HCT116 (cell line): Measurements from ENCODE around the gene SH3PXD2A. TPM values are rescaled to one million over a fixed set of nuclear protein-coding genes. Genes with fewer than 3 reads are reported as not detected.

Experiments
- ATAC-seq: fragments of 200-7000 bp; cut with Tn5 transposase; 2 replicates; pipeline ENCODE4 v1.9.1; 2020; ENCODE audit warnings: mild to moderate bottlenecking, moderate library complexity
- BruUV-seq: library from RNA; stranded (reverse); fragments of 400-500 nt; replicated peaks from 2 replicates; lab custom pipeline; 2021; lab: Mats Ljungman, UMichigan
- CTCF ChIA-PET: fragments of 300-600 bp; sonication (Branson Sonifier 250); formaldehyde crosslinking; loops from one replicate; lab custom pipeline; 2021; ENCODE audit warnings: antibody characterized with exemption; lab: Charles Lee
- POLR2A ChIA-PET: fragments of 300-600, 350-600 bp; sonication (Branson Sonifier 250); formaldehyde crosslinking; loops from one replicate; lab custom pipeline; 2021; ENCODE audit warnings: antibody characterized with exemption; lab: Charles Lee
- RAD21 ChIA-PET, 2 experiments: fragments of 300-600 bp; sonication (Branson Sonifier 250); formaldehyde crosslinking; loops; one replicate each; lab custom pipeline; 2023; ENCODE audit warnings: low total read pairs in 2 of 2; ENCODE audit not compliant: uncharacterized antibody in 2 of 2, unreplicated experiment in 2 of 2, low non-redundant PET in 1 of 2; lab: Charles Lee
- DNase-seq: peaks from one replicate; pipeline ENCODE4 v3.0.0-alpha.2; 2010; ENCODE audit warnings: low read depth, low spot score
- H2AFZ ChIP-seq: fragments of 200-600 bp; shearing (Covaris generic), sonication (generic); 2 replicates; pipeline ENCODE4 v1.6.1; 2017; ENCODE audit warnings: low read depth, mixed run types, mixed read lengths, antibody characterized with exemption, low read length; ENCODE audit not compliant: poor library complexity, severe bottlenecking
- H3K27ac ChIP-seq: 2 replicates; pipeline ENCODE4 v1.5.1; 2012; ENCODE audit warnings: low read depth, low read length
- H3K27me3 ChIP-seq: fragments of 200-600 bp; sonication (generic); 2 replicates; pipeline ENCODE4 v1.6.1; 2016; ENCODE audit warnings: mixed run types, low read length, mixed read lengths; ENCODE audit not compliant: insufficient read depth
- H3K36me3 ChIP-seq, 2 experiments: fragments of 200-500 bp in 1 of 2; fragments of 200-600 bp in 1 of 2; sonication (Bioruptor generic) in 1 of 2; sonication (generic) in 1 of 2; 2 replicates each; pipeline versions ENCODE4 v1.5.1 to v1.6.1; 2014 to 2016; ENCODE audit warnings: low read length in 2 of 2, inconsistent platforms in 1 of 2, mixed read lengths in 1 of 2, mixed run types in 1 of 2; ENCODE audit not compliant: insufficient read depth in 2 of 2, control insufficient read depth in 1 of 2
- H3K4me1 ChIP-seq, 2 experiments: fragments of 200-600 bp in 1 of 2; sonication (generic) in 1 of 2; 2 replicates each; pipeline versions ENCODE4 v1.5.1 to v1.6.1; 2012 to 2017; ENCODE audit warnings: low read length in 2 of 2, inconsistent platforms in 1 of 2, mild to moderate bottlenecking in 1 of 2, mixed read lengths in 1 of 2, mixed run types in 1 of 2, moderate library complexity in 1 of 2; ENCODE audit not compliant: insufficient read depth in 2 of 2, control insufficient read depth in 1 of 2
- H3K4me2 ChIP-seq: fragments of 200-600 bp; sonication (generic); 2 replicates; pipeline ENCODE4 v1.6.1; 2017; ENCODE audit warnings: mixed run types, low read length, mixed read lengths
- H3K4me3 ChIP-seq, 2 experiments: fragments of 200-600 bp in 1 of 2; sonication (generic) in 1 of 2; replicated peaks in 1 of 2; 2 replicates each; pipeline ENCODE4 v1.5.1; 2011 to 2016; ENCODE audit warnings: low read length in 2 of 2, control low read depth in 1 of 2, low read depth in 1 of 2, mild to moderate bottlenecking in 1 of 2, mixed read lengths in 1 of 2, mixed run types in 1 of 2
- H3K79me2 ChIP-seq: fragments of 200-600 bp; sonication (generic); 2 replicates; pipeline ENCODE4 v1.6.1; 2017; ENCODE audit warnings: mild to moderate bottlenecking, mixed run types, low read length, moderate library complexity, mixed read lengths; ENCODE audit not compliant: insufficient read depth
- H3K9ac ChIP-seq: fragments of 200-600 bp; sonication (generic); 2 replicates; pipeline ENCODE4 v1.6.1; 2016; ENCODE audit warnings: low read length, mixed read lengths
- H3K9me2 ChIP-seq: fragments of 200-600 bp; sonication (generic), shearing (Covaris generic); 2 replicates; pipeline ENCODE4 v1.6.1; 2017; ENCODE audit warnings: mixed run types, mild to moderate bottlenecking, moderate library complexity; ENCODE audit not compliant: insufficient read depth
- H3K9me3 ChIP-seq, 2 experiments: fragments of 200-500 bp in 1 of 2; fragments of 200-600 bp in 1 of 2; sonication (Bioruptor generic) in 1 of 2; sonication (generic) in 1 of 2; 2 replicates each; pipeline ENCODE4 v1.6.1; 2014 to 2017; ENCODE audit warnings: low read length in 2 of 2, mixed read lengths in 2 of 2, inconsistent platforms in 1 of 2, low read depth in 1 of 2, mild to moderate bottlenecking in 1 of 2, mixed run types in 1 of 2, moderate library complexity in 1 of 2; ENCODE audit not compliant: control insufficient read depth in 1 of 2, insufficient read depth in 1 of 2
- H4K20me1 ChIP-seq: fragments of 200-600 bp; sonication (generic), shearing (Covaris generic); 2 replicates; pipeline ENCODE4 v1.6.1; 2017; ENCODE audit warnings: mixed run types, mild to moderate bottlenecking, moderate library complexity; ENCODE audit not compliant: insufficient read depth
- ATF3 ChIP-seq: IDR thresholded peaks from 2 replicates; pipeline ENCODE4 v1.6.1; 2012
- CBX3 ChIP-seq: IDR thresholded peaks from 2 replicates; pipeline ENCODE4 v1.6.1; 2012; ENCODE audit warnings: low read depth
- ELF1 ChIP-seq: IDR thresholded peaks from 2 replicates; pipeline ENCODE4 v1.6.1; 2012; ENCODE audit warnings: low read depth, borderline replicate concordance
- JUND ChIP-seq: IDR thresholded peaks from 2 replicates; pipeline ENCODE4 v1.6.1; 2012
- POLR2A ChIP-seq: IDR thresholded peaks from 2 replicates; pipeline ENCODE4 v1.7.0; 2011; ENCODE audit warnings: borderline replicate concordance; ENCODE audit not compliant: insufficient read depth, insufficient read length; ENCODE audit errors: extremely low read depth
- RAD21 ChIP-seq: IDR thresholded peaks from 2 replicates; pipeline ENCODE4 v1.6.1; 2012; ENCODE audit warnings: low read depth, mild to moderate bottlenecking
- SP1 ChIP-seq: IDR thresholded peaks from 2 replicates; pipeline ENCODE4 v1.6.1; 2012; ENCODE audit warnings: low read depth
- TCF7L2 ChIP-seq: IDR thresholded peaks from 2 replicates; pipeline ENCODE4 v1.7.0; 2011; ENCODE audit warnings: borderline replicate concordance, inconsistent platforms; ENCODE audit not compliant: insufficient read depth, insufficient read length; ENCODE audit errors: extremely low read depth
- YY1 ChIP-seq: IDR thresholded peaks from 2 replicates; pipeline ENCODE4 v1.6.1; 2011; ENCODE audit warnings: low read length, low read depth, moderate library complexity, mild to moderate bottlenecking; ENCODE audit not compliant: insufficient replicate concordance; ENCODE audit errors: extremely low read depth
- ZFX ChIP-seq: fragments of 450-650 bp; IDR thresholded peaks from 2 replicates; pipeline ENCODE4 v1.6.1; 2017
- ZNF274 ChIP-seq: fragments of 200-500 bp; sonication (Bioruptor generic); IDR thresholded peaks from 2 replicates; pipeline ENCODE4 v1.6.1; 2014; ENCODE audit warnings: mild to moderate bottlenecking, low read depth, low read length, inconsistent platforms
- intact Hi-C: fragments of 100-400 bp; cut with micrococcal nuclease; formaldehyde crosslinking; loops from 2 replicates; pipeline ENCODE4 v1.10.0; 2022
- total RNA-seq: library from RNA; stranded (reverse); gene quantifications from one replicate; pipeline ENCODE4 v1.2.1, GENCODE V29; 2021; ENCODE audit not compliant: unreplicated experiment

SH3PXD2A gene
- total RNA-seq, 1 experiment from 2014 or later: 8.7 TPM

DNA sequence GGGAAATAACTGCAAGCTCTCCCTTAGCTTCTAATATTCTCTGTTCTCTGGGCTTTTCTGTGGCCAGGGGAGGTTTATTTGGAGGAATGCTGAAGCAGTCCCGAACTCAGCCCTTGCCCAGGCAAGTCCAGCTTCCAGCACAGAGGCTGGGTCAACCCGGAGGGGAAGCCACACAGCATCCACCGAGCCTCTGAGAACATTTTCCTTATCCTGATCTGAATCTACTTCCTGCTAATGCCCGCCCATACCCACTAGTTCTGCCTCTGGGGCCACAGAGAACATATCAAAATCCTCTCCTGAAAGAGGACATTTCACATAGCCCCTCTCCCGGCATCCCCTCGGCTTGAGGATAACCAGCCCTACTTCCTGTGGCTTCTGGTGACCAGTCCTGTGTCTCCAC, 31.1 kb downstream of the SH3PXD2A start:
- H3K27ac ChIP-seq: no peak overlapping the region
- H3K4me1 ChIP-seq: peaks cover 3 to 16% of the 10 kb centered on the region in 2 experiments; a peak in 3 of 4 replicates
- no peak for ATAC-seq
- H2AFZ ChIP-seq: no peak overlapping the region
- ChIA-PET RAD21 (no interaction called here), POLR2A (interaction anchor here (1.0 kb wide), 1 partner anchor 11 kb away, joined by 3 read pairs; no protein-coding TSS in a partner anchor), CTCF (no interaction called here)
- H3K9me3 ChIP-seq: no peaks in the 10 kb centered on the region
- H3K9ac ChIP-seq: no peak overlapping the region
- no peaks in the 10 kb centered on the region for H4K20me1 ChIP-seq
- H3K4me2 ChIP-seq: no peak overlapping the region
- BruUV-seq: no TSS peak
- H3K27me3 ChIP-seq: peaks cover 9% of the 10 kb centered on the region; the same call in 1 of the 2 replicates
- TF ChIP-seq ZFX (no peak), POLR2A (no peak), SP1 (no peak), ATF3 (no peak)
- no peaks in the 10 kb centered on the region for H3K9me2 ChIP-seq
- DNase-seq: no peak
- H3K4me3 ChIP-seq: no peak overlapping the region
- no peaks in the 10 kb centered on the region for H3K36me3 ChIP-seq
- intact Hi-C loops: no loop called here
- no peaks in the 10 kb centered on the region for H3K79me2 ChIP-seq

DNA sequence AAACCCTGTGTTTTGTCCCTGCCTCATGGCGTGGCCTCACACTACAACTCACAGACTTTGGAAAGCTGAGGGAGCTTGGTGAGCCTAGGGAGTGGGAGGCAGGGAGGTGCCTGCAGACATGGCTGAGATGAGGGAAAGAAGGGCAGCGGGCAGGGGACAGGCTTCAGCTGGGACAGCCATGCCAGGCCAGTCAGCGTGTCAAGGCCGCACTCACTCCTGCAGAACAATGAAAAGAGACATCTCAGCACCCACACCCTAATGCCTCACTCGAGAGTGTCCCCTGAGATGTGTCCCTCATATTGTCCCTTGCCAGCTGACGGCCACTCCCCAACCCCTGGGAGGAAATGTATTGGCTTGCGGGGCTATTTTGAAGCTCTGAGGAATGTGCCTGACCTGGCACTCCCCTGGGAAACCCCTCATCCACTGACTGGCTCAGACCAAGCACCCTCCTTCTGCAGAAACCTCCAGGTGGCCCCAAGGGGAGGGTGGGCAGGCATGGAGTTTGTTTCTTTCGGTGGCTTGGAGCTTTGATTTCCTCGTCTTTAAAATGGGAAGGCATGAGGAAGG, 31.6 kb downstream of the SH3PXD2A start:
- intact Hi-C loops: no loop called here
- Histone ChIP-seq H3K4me3 (no peak overlapping the region), H3K27ac (no peak overlapping the region), H4K20me1 (no peaks in the 10 kb centered on the region), H3K9me2 (no peaks in the 10 kb centered on the region), H3K27me3 (peaks cover 14% of the 10 kb centered on the region; the same call in 1 of the 2 replicates), H3K4me2 (no peak overlapping the region), H3K9me3 (no peaks in the 10 kb centered on the region), H2AFZ (no peak overlapping the region), H3K79me2 (no peaks in the 10 kb centered on the region), H3K9ac (no peak overlapping the region), H3K4me1 (peaks cover 3 to 12% of the 10 kb centered on the region in 2 experiments; a peak in 3 of 4 replicates), H3K36me3 (no peaks in the 10 kb centered on the region)
- no TSS peak for BruUV-seq
- ChIA-PET CTCF (no interaction called here), RAD21 (no interaction called here), POLR2A (interaction anchor here (1.0 kb wide), 1 partner anchor 10 kb away, joined by 3 read pairs; no protein-coding TSS in a partner anchor)
- ATAC-seq: no peak
- DNase-seq: no peak
- TF ChIP-seq TCF7L2 (no peak), RAD21 (no peak), ELF1 (no peak), POLR2A (no peak), ZNF274 (no peak), JUND (no peak), YY1 (no peak), CBX3 (no peak)
